Mammary epithelial cell (primary cell): ENCODE results near the gene RPUSD4.

ENCODE experiments used
- EZH2 ChIP-seq: IDR thresholded peaks from 2 replicates; pipeline ENCODE4 v1.6.1; 2012; ENCODE audit warnings: low read length, inconsistent platforms, borderline replicate concordance
- TF ChIP-seq, protein P1 (sequence below), 2 donors: IDR thresholded peaks in 1 of 2; conservative IDR thresholded peaks in 1 of 2; 2 replicates each; pipeline ENCODE4 v1.5.1; 2011 to 2012; ENCODE audit warnings: inconsistent platforms in 2 of 2, low read length in 2 of 2, mild to moderate bottlenecking in 2 of 2, control low read depth in 1 of 2, low read depth in 1 of 2; ENCODE audit not compliant: insufficient read depth in 1 of 2; ENCODE audit errors: extremely low read depth in 1 of 2

GRCh38 chr11:126257144-126257543 lies 45.7 kb upstream of the RPUSD4 start:
- TF ChIP-seq, protein P1, sequence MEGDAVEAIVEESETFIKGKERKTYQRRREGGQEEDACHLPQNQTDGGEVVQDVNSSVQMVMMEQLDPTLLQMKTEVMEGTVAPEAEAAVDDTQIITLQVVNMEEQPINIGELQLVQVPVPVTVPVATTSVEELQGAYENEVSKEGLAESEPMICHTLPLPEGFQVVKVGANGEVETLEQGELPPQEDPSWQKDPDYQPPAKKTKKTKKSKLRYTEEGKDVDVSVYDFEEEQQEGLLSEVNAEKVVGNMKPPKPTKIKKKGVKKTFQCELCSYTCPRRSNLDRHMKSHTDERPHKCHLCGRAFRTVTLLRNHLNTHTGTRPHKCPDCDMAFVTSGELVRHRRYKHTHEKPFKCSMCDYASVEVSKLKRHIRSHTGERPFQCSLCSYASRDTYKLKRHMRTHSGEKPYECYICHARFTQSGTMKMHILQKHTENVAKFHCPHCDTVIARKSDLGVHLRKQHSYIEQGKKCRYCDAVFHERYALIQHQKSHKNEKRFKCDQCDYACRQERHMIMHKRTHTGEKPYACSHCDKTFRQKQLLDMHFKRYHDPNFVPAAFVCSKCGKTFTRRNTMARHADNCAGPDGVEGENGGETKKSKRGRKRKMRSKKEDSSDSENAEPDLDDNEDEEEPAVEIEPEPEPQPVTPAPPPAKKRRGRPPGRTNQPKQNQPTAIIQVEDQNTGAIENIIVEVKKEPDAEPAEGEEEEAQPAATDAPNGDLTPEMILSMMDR (conservative IDR thresholded peaks at IDR 0.05 in 1 of 2, IDR thresholded peaks at IDR 0.05 in 1 of 2; ENCODE audit: extremely low read depth in 1 of 2, insufficient read depth in 1 of 2, low read depth in 1 of 2, low read length in 2 of 2), result no peak
- TF ChIP-seq EZH2, result no peak
